ENCODE results near the gene SEC22A.

SEC22A gene

GRCh38 chr3:123290107-123290930, 88.6 kb downstream of the SEC22A start:
- Histone ChIP-seq H3K27me3 (replicated peaks; ENCODE audit: control insufficient read depth, insufficient read depth, low read length) (peaks cover 43% of the 10 kb centered on the region), H3K4me3 (ENCODE audit: low read length) (no peak overlapping the region), H3K36me3 (ENCODE audit: control insufficient read depth, insufficient read depth, low read length, severe bottlenecking) (no peaks in the 10 kb centered on the region), H3K9me3 (ENCODE audit: control insufficient read depth, low read length) (peaks cover 7% of the 10 kb centered on the region), H3K4me1 (ENCODE audit: control insufficient read depth, insufficient read depth, low read length) (no peaks in the 10 kb centered on the region), H3K9ac (ENCODE audit: low read length) (no peak overlapping the region)
- no peak for DNase-seq (ENCODE audit: low read depth)

GRCh38 chr3:123290962-123291361, 89.2 kb downstream of the SEC22A start:
- Histone ChIP-seq H3K9ac (ENCODE audit: low read length) (no peak overlapping the region), H3K4me3 (ENCODE audit: low read length) (no peak overlapping the region), H3K9me3 (ENCODE audit: control insufficient read depth, low read length) (peaks cover 7% of the 10 kb centered on the region), H3K4me1 (ENCODE audit: control insufficient read depth, insufficient read depth, low read length) (no peaks in the 10 kb centered on the region), H3K36me3 (ENCODE audit: control insufficient read depth, insufficient read depth, low read length, severe bottlenecking) (no peaks in the 10 kb centered on the region), H3K27me3 (replicated peaks; ENCODE audit: control insufficient read depth, insufficient read depth, low read length) (peaks cover 48% of the 10 kb centered on the region)
- no peak for DNase-seq (ENCODE audit: low read depth)

- peaks cover 7% of the 10 kb centered on the region for H3K9me3 ChIP-seq (ENCODE audit: control insufficient read depth, low read length)
- H3K27me3 ChIP-seq (replicated peaks; ENCODE audit: control insufficient read depth, insufficient read depth, low read length): peaks cover 49% of the 10 kb centered on the region
- H3K36me3 ChIP-seq (ENCODE audit: control insufficient read depth, insufficient read depth, low read length, severe bottlenecking): no peaks in the 10 kb centered on the region
- no peak overlapping the region for H3K4me3 ChIP-seq (ENCODE audit: low read length)
- DNase-seq (ENCODE audit: low read depth): no peak
- no peak overlapping the region for H3K9ac ChIP-seq (ENCODE audit: low read length)
- H3K4me1 ChIP-seq (ENCODE audit: control insufficient read depth, insufficient read depth, low read length): no peaks in the 10 kb centered on the region
Measured at GRCh38 chr3:123291404-123291803, 89.7 kb downstream of the SEC22A start.

GRCh38 chr3:123292321-123293310, 90.9 kb downstream of the SEC22A start:
- Histone ChIP-seq H3K27me3 (replicated peaks; ENCODE audit: control insufficient read depth, insufficient read depth, low read length) (peaks cover 49% of the 10 kb centered on the region), H3K4me1 (ENCODE audit: control insufficient read depth, insufficient read depth, low read length) (no peaks in the 10 kb centered on the region), H3K36me3 (ENCODE audit: control insufficient read depth, insufficient read depth, low read length, severe bottlenecking) (no peaks in the 10 kb centered on the region), H3K9me3 (ENCODE audit: control insufficient read depth, low read length) (peaks cover 7% of the 10 kb centered on the region), H3K9ac (ENCODE audit: low read length) (no peak overlapping the region), H3K4me3 (ENCODE audit: low read length) (no peak overlapping the region)
- DNase-seq (ENCODE audit: low read depth): no peak

- Histone ChIP-seq H3K4me1 (ENCODE audit: control insufficient read depth, insufficient read depth, low read length) (peaks cover 9% of the 10 kb centered on the region), H3K9me3 (ENCODE audit: control insufficient read depth, low read length) (peaks cover 7% of the 10 kb centered on the region), H3K27me3 (replicated peaks; ENCODE audit: control insufficient read depth, insufficient read depth, low read length) (peaks cover 46% of the 10 kb centered on the region), H3K4me3 (ENCODE audit: low read length) (no peak overlapping the region), H3K36me3 (ENCODE audit: control insufficient read depth, insufficient read depth, low read length, severe bottlenecking) (no peaks in the 10 kb centered on the region), H3K9ac (ENCODE audit: low read length) (no peak overlapping the region)
- no peak for DNase-seq (ENCODE audit: low read depth)
Measured at GRCh38 chr3:123294296-123294938, 92.7 kb downstream of the SEC22A start.

GRCh38 chr3:123295171-123295900, 93.6 kb downstream of the SEC22A start:
- peaks cover 46% of the 10 kb centered on the region for H3K27me3 ChIP-seq (replicated peaks; ENCODE audit: control insufficient read depth, insufficient read depth, low read length)
- peaks cover 7% of the 10 kb centered on the region for H3K9me3 ChIP-seq (ENCODE audit: control insufficient read depth, low read length)
- H3K4me3 ChIP-seq (ENCODE audit: low read length): no peak overlapping the region
- H3K4me1 ChIP-seq (ENCODE audit: control insufficient read depth, insufficient read depth, low read length): peaks cover 9% of the 10 kb centered on the region
- H3K9ac ChIP-seq (ENCODE audit: low read length): no peak overlapping the region
- no peak for DNase-seq (ENCODE audit: low read depth)
- no peaks in the 10 kb centered on the region for H3K36me3 ChIP-seq (ENCODE audit: control insufficient read depth, insufficient read depth, low read length, severe bottlenecking)

GRCh38 chr3:123295901-123296250, 94.1 kb downstream of the SEC22A start:
- DNase-seq (ENCODE audit: low read depth): no peak
- peaks cover 41% of the 10 kb centered on the region for H3K27me3 ChIP-seq (replicated peaks; ENCODE audit: control insufficient read depth, insufficient read depth, low read length)

GRCh38 chr3:123296261-123296660, 94.5 kb downstream of the SEC22A start:
- Histone ChIP-seq H3K27me3 (replicated peaks; ENCODE audit: control insufficient read depth, insufficient read depth, low read length) (peaks cover 41% of the 10 kb centered on the region), H3K4me3 (ENCODE audit: low read length) (no peak overlapping the region), H3K36me3 (ENCODE audit: control insufficient read depth, insufficient read depth, low read length, severe bottlenecking) (no peaks in the 10 kb centered on the region), H3K9me3 (ENCODE audit: control insufficient read depth, low read length) (peaks cover 7% of the 10 kb centered on the region), H3K9ac (ENCODE audit: low read length) (no peak overlapping the region), H3K4me1 (ENCODE audit: control insufficient read depth, insufficient read depth, low read length) (peaks cover 9% of the 10 kb centered on the region)
- no peak for DNase-seq (ENCODE audit: low read depth)

More at GRCh38 chr3:123295901-123296250, 94.1 kb downstream of the SEC22A start:
- no peak overlapping the region for H3K4me3 ChIP-seq (ENCODE audit: low read length)
- H3K4me1 ChIP-seq (ENCODE audit: control insufficient read depth, insufficient read depth, low read length): peaks cover 9% of the 10 kb centered on the region
- H3K9ac ChIP-seq (ENCODE audit: low read length): no peak overlapping the region
- no peaks in the 10 kb centered on the region for H3K36me3 ChIP-seq (ENCODE audit: control insufficient read depth, insufficient read depth, low read length, severe bottlenecking)
- H3K9me3 ChIP-seq (ENCODE audit: control insufficient read depth, low read length): peaks cover 7% of the 10 kb centered on the region

GRCh38 chr3:123296836-123297626, 95.3 kb downstream of the SEC22A start:
- Histone ChIP-seq H3K4me1 (ENCODE audit: control insufficient read depth, insufficient read depth, low read length) (peaks cover 9% of the 10 kb centered on the region), H3K27me3 (replicated peaks; ENCODE audit: control insufficient read depth, insufficient read depth, low read length) (peaks cover 37% of the 10 kb centered on the region), H3K9ac (ENCODE audit: low read length) (no peak overlapping the region), H3K36me3 (ENCODE audit: control insufficient read depth, insufficient read depth, low read length, severe bottlenecking) (no peaks in the 10 kb centered on the region), H3K9me3 (ENCODE audit: control insufficient read depth, low read length) (peaks cover 7% of the 10 kb centered on the region), H3K4me3 (ENCODE audit: low read length) (no peak overlapping the region)
- DNase-seq (ENCODE audit: low read depth): no peak

- H3K27me3 ChIP-seq (replicated peaks; ENCODE audit: control insufficient read depth, insufficient read depth, low read length): peaks cover 32% of the 10 kb centered on the region
- H3K9me3 ChIP-seq (ENCODE audit: control insufficient read depth, low read length): peaks cover 7% of the 10 kb centered on the region
- no peak overlapping the region for H3K4me3 ChIP-seq (ENCODE audit: low read length)
- no peak for DNase-seq (ENCODE audit: low read depth)
- no peak overlapping the region for H3K9ac ChIP-seq (ENCODE audit: low read length)
- H3K4me1 ChIP-seq (ENCODE audit: control insufficient read depth, insufficient read depth, low read length): peaks cover 9% of the 10 kb centered on the region
- no peaks in the 10 kb centered on the region for H3K36me3 ChIP-seq (ENCODE audit: control insufficient read depth, insufficient read depth, low read length, severe bottlenecking)
Measured at GRCh38 chr3:123297627-123297899, 95.8 kb downstream of the SEC22A start.

Measured in adipocyte (in vitro differentiated cells).